ENCODE results near the gene FBXL15. TPM values are rescaled to one million over a fixed set of nuclear protein-coding genes. Genes with fewer than 3 reads are reported as not detected.

The FBXL15 gene
- total and polyA plus RNA-seq, 9 of the 15 experiments (the other 6 are each of a cell fraction or from before 2014, with no cell fraction given) = 0.08 to 25.9 (median 3.5) TPM

DNA sequence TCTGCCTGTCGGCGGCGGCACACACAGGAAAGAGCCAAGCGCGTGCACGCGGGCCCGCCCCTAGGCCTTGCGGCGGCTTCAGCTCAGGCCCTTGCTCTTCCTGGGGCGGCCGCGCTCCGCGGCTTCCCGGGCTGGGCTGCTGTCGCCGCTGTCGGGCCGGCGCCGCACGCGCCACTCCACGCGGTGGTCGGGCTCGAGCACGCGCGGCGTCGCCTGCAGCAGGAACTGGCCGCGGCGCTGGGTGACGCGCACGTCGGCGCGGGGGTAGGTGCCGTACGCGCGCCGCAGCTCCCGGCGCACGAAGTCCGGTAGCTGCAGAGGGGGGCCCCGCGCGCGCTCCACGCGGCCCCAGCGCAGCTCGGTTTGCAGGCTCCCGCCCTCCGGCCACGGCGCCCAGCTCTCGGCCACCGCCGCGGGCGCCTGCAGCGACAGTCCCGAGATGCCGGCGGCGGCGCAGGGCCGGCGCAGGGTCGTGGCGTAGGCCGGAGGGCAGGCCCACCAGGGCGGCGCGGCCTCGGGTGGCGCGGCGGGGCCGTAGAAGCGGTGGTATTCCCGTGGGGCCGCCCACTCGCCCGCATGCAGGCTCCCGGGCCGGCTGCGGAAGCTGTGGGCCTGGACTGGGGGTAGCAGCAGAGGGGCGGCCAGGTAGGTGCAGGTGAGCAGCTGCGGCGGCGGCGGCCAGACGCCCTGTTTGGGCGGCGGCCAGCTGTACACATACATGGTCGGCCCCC is 29.9 kb downstream of the FBXL15 start (continued):
- TF ChIP-seq, protein P1, sequence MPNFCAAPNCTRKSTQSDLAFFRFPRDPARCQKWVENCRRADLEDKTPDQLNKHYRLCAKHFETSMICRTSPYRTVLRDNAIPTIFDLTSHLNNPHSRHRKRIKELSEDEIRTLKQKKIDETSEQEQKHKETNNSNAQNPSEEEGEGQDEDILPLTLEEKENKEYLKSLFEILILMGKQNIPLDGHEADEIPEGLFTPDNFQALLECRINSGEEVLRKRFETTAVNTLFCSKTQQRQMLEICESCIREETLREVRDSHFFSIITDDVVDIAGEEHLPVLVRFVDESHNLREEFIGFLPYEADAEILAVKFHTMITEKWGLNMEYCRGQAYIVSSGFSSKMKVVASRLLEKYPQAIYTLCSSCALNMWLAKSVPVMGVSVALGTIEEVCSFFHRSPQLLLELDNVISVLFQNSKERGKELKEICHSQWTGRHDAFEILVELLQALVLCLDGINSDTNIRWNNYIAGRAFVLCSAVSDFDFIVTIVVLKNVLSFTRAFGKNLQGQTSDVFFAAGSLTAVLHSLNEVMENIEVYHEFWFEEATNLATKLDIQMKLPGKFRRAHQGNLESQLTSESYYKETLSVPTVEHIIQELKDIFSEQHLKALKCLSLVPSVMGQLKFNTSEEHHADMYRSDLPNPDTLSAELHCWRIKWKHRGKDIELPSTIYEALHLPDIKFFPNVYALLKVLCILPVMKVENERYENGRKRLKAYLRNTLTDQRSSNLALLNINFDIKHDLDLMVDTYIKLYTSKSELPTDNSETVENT (CRISPR knock-in tag; IDR thresholded peaks at IDR 0.05) = peak; percentile 76; the same call in 1 of the 2 replicates
- TF ChIP-seq JUND (IDR thresholded peaks at IDR 0.05; ENCODE audit: borderline replicate concordance, low read depth, low read length) (no peak), JUND (tag; IDR thresholded peaks at IDR 0.05; ENCODE audit: borderline replicate concordance, low read depth, low read length) (no peak; the same call in 2 of the 3 replicates), MAX (CRISPR knock-in tag; IDR thresholded peaks at IDR 0.05) (peak; percentile 88), CTBP1 (IDR thresholded peaks at IDR 0.05; ENCODE audit: borderline replicate concordance) (peak; percentile 89; the same call in 1 of the 2 replicates), JUN (IDR thresholded peaks at IDR 0.05; ENCODE audit: borderline replicate concordance, low read depth, low read length) (peak; percentile 13; the same call in 1 of the 2 replicates), JUN (CRISPR knock-in tag; IDR thresholded peaks at IDR 0.05; ENCODE audit: borderline replicate concordance) (peak; percentile 68; the same call in 1 of the 2 replicates), FOXK1 (CRISPR knock-in tag; IDR thresholded peaks at IDR 0.05; ENCODE audit: borderline replicate concordance) (no peak), RFX7 (CRISPR knock-in tag; IDR thresholded peaks at IDR 0.05) (no peak), PURB (CRISPR knock-in tag; IDR thresholded peaks at IDR 0.05; ENCODE audit: low read depth) (no peak), SNAPC5 (CRISPR knock-in tag; IDR thresholded peaks at IDR 0.05) (no peak), TAF1 (IDR thresholded peaks at IDR 0.05; ENCODE audit: control insufficient read depth, extremely low read depth, insufficient read depth, low read length, severe bottlenecking) (peak; percentile 55), CREM (IDR thresholded peaks at IDR 0.05; ENCODE audit: low read depth) (peak; percentile 68), CREB1 (IDR thresholded peaks at IDR 0.05) (peak; percentile 24; the same call in 1 of the 2 replicates), CREB1 (CRISPR knock-in tag; IDR thresholded peaks at IDR 0.05) (no peak), ZBTB5 (IDR thresholded peaks at IDR 0.05) (no peak), BHLHE40 (IDR thresholded peaks at IDR 0.05; ENCODE audit: low read length) (peak; percentile 59; the same call in 1 of the 2 replicates), ZNF134 (CRISPR knock-in tag; conservative IDR thresholded peaks at IDR 0.05) (no peak)
- TF ChIP-seq, protein P2, sequence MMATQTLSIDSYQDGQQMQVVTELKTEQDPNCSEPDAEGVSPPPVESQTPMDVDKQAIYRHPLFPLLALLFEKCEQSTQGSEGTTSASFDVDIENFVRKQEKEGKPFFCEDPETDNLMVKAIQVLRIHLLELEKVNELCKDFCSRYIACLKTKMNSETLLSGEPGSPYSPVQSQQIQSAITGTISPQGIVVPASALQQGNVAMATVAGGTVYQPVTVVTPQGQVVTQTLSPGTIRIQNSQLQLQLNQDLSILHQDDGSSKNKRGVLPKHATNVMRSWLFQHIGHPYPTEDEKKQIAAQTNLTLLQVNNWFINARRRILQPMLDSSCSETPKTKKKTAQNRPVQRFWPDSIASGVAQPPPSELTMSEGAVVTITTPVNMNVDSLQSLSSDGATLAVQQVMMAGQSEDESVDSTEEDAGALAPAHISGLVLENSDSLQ (IDR thresholded peaks at IDR 0.05) = no peak
